ENCODE results near the gene TOMM6. TPM values are rescaled to one million over a fixed set of nuclear protein-coding genes. Genes with fewer than 3 reads are reported as not detected.

Gene TOMM6
- total RNA-seq, 2 donors from 2014 or later = 158 to 233 TPM

DNA sequence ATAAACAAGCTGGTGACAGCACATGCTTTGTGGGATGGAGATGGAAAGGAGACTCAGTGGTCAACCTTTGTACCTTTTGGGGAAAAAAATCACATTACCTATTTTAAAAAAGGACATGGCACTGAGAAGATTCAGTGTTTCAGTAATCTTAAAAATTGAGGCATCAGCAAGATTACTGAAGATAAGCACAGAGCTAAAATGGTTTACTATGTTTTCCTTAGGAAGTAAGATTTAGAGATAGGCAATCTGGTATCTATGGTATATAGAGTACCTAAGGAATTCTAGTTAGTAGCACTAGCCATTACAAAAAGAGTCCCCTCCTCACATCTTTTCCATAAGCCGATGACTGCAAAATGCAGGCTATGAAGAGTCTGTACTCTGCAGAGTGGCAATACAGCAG is 35.7 kb downstream of the TOMM6 start:
- no peaks in the 10 kb centered on the region for H3K27me3 ChIP-seq (replicated peaks; ENCODE audit: insufficient read depth)
- H3K27ac ChIP-seq = no peak overlapping the region
- H3K36me3 ChIP-seq = no peaks in the 10 kb centered on the region
- no peak for DNase-seq (ENCODE audit: low spot score)
- 89% methylated on average over 1 of the region's 1 CpG for WGBS
- no peaks in the 10 kb centered on the region for H3K4me1 ChIP-seq (replicated peaks)
- H3K9me3 ChIP-seq = no peaks in the 10 kb centered on the region
- intact Hi-C loops (cut with DNase I) = no loop called here
- no peak overlapping the region for H3K4me3 ChIP-seq
- no peak for TF ChIP-seq POLR2A (IDR thresholded peaks at IDR 0.05)
- TF ChIP-seq, protein P1, sequence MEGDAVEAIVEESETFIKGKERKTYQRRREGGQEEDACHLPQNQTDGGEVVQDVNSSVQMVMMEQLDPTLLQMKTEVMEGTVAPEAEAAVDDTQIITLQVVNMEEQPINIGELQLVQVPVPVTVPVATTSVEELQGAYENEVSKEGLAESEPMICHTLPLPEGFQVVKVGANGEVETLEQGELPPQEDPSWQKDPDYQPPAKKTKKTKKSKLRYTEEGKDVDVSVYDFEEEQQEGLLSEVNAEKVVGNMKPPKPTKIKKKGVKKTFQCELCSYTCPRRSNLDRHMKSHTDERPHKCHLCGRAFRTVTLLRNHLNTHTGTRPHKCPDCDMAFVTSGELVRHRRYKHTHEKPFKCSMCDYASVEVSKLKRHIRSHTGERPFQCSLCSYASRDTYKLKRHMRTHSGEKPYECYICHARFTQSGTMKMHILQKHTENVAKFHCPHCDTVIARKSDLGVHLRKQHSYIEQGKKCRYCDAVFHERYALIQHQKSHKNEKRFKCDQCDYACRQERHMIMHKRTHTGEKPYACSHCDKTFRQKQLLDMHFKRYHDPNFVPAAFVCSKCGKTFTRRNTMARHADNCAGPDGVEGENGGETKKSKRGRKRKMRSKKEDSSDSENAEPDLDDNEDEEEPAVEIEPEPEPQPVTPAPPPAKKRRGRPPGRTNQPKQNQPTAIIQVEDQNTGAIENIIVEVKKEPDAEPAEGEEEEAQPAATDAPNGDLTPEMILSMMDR (IDR thresholded peaks at IDR 0.05) = no peak

DNA sequence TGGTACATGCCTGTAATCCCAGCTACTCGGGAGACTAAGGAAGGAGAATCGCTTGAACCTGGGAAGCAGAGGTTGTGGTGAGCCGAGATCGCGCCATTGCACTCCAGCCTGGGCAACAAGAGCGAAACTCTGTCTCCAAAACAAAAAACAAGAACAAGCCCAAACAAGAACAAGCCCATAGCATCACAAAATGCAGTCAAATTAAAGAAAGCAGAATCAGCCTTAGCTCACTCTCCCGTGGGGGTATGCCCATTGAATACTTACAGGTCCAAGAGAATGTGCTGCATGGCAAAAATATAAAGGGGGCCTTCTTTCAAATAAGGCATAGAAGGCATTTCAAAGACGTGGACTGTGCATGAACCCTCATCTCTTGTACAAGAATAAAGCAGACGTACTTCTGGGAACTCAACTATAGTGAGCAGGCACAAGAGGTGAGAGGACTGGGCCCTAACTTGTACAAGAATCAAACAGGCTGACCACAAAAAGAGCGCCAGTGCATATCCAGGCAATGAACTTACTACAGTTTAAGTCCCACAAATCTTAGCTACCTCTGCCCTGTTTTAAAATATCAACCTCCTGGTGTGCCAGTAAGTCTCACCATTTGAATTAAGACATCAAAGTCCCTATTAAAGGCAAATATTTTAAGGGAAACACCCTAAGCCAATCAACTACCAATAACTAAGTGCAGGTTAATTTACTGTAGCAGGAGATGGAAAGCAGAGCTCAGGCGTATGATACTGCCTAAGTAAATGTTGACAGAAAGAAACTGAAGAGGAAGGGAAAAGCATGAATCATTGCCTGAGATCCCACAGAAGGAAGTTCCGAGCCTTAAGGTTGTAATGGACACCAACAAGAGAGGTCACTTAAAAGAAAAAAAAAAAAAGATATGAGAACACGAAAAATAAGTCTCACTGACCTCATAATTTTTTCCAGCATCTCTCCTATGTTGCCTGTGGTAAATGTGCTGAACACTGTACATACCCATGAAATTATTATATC is 37.4 kb downstream of the TOMM6 start:
- no peaks in the 10 kb centered on the region for H3K27me3 ChIP-seq (replicated peaks; ENCODE audit: insufficient read depth)
- H3K27ac ChIP-seq = no peak overlapping the region
- intact Hi-C loops (cut with DNase I) = no loop called here
- H3K9me3 ChIP-seq = no peaks in the 10 kb centered on the region
- no peaks in the 10 kb centered on the region for H3K4me1 ChIP-seq (replicated peaks)
- DNase-seq (ENCODE audit: low spot score) = no peak
- WGBS = 68% methylated on average over 13 of the region's 13 CpGs
- no peak overlapping the region for H3K4me3 ChIP-seq
- H3K36me3 ChIP-seq = no peaks in the 10 kb centered on the region
- TF ChIP-seq POLR2AphosphoS5 (IDR thresholded peaks at IDR 0.05) (peak; percentile 48), POLR2A (IDR thresholded peaks at IDR 0.05) (no peak)
- TF ChIP-seq, protein P1 (IDR thresholded peaks at IDR 0.05) = no peak

DNA sequence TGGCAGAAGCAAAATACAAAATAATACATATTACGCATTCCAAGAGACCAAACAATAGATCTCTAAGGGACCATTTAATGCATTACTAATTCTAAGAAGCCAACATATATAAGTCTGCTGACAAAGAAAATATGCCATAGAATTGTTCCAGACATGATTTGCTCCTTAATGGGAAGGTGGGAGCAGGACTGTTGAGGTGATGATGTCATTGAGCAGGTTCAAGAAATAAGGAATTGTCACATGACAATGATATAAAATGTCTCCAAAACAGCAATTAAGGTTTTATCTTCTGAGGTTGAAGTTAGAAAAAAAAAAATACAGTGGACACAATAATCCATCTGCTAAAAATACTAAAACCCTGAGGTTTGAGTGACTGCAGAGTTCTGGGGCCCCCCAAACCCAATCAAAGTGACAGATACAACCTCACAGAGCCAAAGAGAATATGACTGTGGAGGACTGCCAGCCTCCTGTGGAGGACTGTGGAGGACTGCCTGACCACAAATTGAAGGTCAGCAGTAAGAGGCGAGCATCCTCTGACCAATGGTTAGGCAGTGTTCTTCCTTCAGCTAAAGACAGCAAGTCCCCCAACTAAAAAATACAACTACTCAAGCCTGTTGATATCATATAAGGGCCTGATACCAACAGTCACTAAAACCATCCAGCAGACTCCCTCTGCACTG is 39.0 kb downstream of the TOMM6 start:
- 100% methylated on average over 2 of the region's 2 CpGs for WGBS
- Histone ChIP-seq H3K27ac (no peak overlapping the region), H3K4me1 (replicated peaks) (no peaks in the 10 kb centered on the region), H3K36me3 (no peaks in the 10 kb centered on the region), H3K9me3 (no peaks in the 10 kb centered on the region), H3K27me3 (replicated peaks; ENCODE audit: insufficient read depth) (no peaks in the 10 kb centered on the region), H3K4me3 (no peak overlapping the region)
- TF ChIP-seq POLR2A (IDR thresholded peaks at IDR 0.05) = no peak
- intact Hi-C loops (cut with DNase I) = no loop called here
- no peak for DNase-seq (ENCODE audit: low spot score)

DNA sequence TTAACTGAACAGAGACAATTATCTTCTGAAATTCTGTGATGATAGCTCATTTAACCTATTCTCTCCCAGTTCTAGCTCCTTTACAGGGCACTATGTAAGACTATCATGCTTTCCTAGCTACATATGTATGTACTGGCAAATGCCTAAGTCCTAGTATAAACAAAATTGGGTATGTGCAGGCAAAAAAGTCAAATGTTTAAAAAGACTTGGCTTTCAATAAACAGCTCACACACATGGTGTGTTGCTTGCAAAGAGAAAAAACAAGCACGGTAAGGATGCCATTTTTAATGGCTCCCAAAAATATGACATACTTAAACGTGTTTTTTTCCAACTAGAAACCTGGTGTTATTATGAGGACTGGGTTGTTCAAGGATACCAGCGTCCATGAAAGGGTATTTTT is 44.8 kb downstream of the TOMM6 start:
- intact Hi-C loops (cut with DNase I) = no loop called here
- H3K4me1 ChIP-seq (replicated peaks) = no peaks in the 10 kb centered on the region

More for the DNA sequence above, 44.8 kb downstream of the TOMM6 start:
- Histone ChIP-seq H3K4me3 (no peak overlapping the region), H3K9me3 (no peaks in the 10 kb centered on the region), H3K36me3 (no peaks in the 10 kb centered on the region), H3K27me3 (replicated peaks; ENCODE audit: insufficient read depth) (no peaks in the 10 kb centered on the region), H3K27ac (no peak overlapping the region)
- 92% methylated on average over 3 of the region's 3 CpGs for WGBS
- no peak for DNase-seq (ENCODE audit: low spot score)
- TF ChIP-seq POLR2AphosphoS5 (IDR thresholded peaks at IDR 0.05) (no peak), POLR2A (IDR thresholded peaks at IDR 0.05) (no peak)
- TF ChIP-seq, protein P1 (IDR thresholded peaks at IDR 0.05) = no peak

Measured in prostate gland (tissue), 2 donors.